ENCODE data around the gene UTY. TPM values are rescaled to one million over a fixed set of nuclear protein-coding genes. Genes with fewer than 3 reads are reported as not detected.
A peak's percentile ranks its signal among the peaks of the same experiment; 100 is the strongest.

The UTY gene
- total and polyA plus RNA-seq, 8 donors: 1.9 to 54.0 (median 11.2) TPM; not detected in 3

DNA sequence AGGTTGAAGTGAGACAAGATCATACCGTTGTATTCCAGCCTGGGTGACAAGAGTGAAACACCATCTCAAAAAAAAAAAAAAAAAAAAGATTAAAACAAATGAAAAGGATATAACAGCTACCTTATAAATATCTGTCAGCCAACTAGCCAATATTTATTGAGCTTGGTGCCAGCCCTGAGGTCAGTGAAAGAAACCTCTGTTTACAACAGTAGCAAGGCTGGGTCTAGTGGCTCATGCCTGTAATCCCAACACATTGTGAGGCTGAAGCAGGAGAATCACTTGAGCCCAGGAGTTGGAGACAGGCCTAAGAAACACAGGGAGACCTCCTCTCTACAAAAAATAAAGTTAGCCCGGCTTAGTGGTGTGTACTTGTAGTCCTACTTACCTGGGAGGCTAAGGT lies 12.6 kb upstream of the UTY start:
- H3K27ac ChIP-seq: no peak overlapping the region
- 82 to 95% (median 92%) methylated on average over 1 to 2 of the region's 2 CpGs; no CpG with 5 or more reads in 2 of the 5 donors for WGBS, 5 donors
- intact Hi-C loops (cut with DNase I; ENCODE audit: low total_unique reads): no loop called here
- H3K9me3 ChIP-seq: no peaks in the 10 kb centered on the region
- TF ChIP-seq POLR2AphosphoS5 (IDR thresholded peaks at IDR 0.05) (no peak), EP300 (IDR thresholded peaks at IDR 0.05) (no peak), POLR2A (IDR thresholded peaks at IDR 0.05) (no peak)
- TF ChIP-seq, protein P1, sequence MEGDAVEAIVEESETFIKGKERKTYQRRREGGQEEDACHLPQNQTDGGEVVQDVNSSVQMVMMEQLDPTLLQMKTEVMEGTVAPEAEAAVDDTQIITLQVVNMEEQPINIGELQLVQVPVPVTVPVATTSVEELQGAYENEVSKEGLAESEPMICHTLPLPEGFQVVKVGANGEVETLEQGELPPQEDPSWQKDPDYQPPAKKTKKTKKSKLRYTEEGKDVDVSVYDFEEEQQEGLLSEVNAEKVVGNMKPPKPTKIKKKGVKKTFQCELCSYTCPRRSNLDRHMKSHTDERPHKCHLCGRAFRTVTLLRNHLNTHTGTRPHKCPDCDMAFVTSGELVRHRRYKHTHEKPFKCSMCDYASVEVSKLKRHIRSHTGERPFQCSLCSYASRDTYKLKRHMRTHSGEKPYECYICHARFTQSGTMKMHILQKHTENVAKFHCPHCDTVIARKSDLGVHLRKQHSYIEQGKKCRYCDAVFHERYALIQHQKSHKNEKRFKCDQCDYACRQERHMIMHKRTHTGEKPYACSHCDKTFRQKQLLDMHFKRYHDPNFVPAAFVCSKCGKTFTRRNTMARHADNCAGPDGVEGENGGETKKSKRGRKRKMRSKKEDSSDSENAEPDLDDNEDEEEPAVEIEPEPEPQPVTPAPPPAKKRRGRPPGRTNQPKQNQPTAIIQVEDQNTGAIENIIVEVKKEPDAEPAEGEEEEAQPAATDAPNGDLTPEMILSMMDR (IDR thresholded peaks at IDR 0.05): no peak
- no peaks in the 10 kb centered on the region for H3K4me1 ChIP-seq
- H3K36me3 ChIP-seq: no peaks in the 10 kb centered on the region
- no peak for DNase-seq
- no peak overlapping the region for H3K4me3 ChIP-seq
- no peaks in the 10 kb centered on the region for H3K27me3 ChIP-seq

DNA sequence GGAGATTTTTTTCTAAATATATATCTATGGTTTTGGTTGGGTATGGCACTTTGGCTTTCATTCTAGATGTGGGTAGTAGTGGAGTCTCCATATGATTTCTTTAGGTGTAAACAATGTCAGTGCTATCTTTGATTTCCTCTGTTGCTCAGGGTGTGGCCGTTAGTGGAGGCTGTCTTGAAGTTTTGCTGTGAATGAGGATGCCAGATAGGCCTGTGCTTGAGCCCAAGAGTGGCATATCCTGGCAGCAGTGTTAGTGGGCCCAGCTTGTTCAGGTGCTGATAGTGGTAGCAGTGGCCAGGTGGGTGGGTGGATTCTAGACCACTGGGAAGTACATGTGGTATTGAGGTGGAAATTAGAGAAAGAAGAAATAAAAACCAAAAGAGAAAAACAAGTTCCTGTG lies 8.9 kb upstream of the UTY start:
- Histone ChIP-seq H3K4me3 (no peak overlapping the region), H3K36me3 (no peaks in the 10 kb centered on the region), H3K9me3 (no peaks in the 10 kb centered on the region), H3K27me3 (no peaks in the 10 kb centered on the region), H3K27ac (no peak overlapping the region), H3K4me1 (no peaks in the 10 kb centered on the region)
- TF ChIP-seq POLR2A (IDR thresholded peaks at IDR 0.05): no peak
- TF ChIP-seq, protein P1 (IDR thresholded peaks at IDR 0.05): no peak
- no peak for TF ChIP-seq POLR2AphosphoS5 (IDR thresholded peaks at IDR 0.05)
- no peak for TF ChIP-seq EP300 (IDR thresholded peaks at IDR 0.05)
- intact Hi-C loops (cut with DNase I; ENCODE audit: low total_unique reads): no loop called here
- 0 to 30% methylated on average over 1 of the region's 1 CpG; no CpG with 5 or more reads in 3 of the 5 donors for WGBS, 5 donors
- DNase-seq: no peak

DNA sequence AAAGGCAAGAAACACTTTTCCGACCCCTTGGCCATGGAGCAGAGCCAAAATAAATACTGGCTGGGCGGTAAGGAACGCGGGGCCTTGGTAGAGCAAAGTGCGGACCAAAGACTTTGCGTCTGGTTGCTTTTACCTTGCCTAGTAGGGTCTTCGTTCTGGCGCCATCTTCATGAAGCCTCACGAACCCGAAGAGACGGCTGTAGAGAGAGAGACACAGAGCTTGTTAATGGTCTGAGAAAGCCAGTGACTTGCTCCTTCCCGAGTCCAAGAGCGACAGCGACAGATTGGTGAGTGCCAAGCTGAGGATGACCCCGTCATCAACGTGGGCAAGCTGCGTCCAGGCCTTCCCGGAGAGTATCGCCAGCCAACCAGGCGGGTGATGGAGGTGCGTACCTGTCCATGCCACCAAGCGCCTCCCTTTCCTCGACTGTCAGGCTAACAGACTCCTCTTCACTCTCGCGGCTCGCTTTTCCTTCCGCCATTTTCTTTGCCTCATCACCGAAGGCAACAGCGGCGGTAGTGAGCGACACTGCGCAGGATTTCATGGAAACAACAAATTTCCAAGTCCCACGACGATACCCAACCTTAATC lies 617 bp downstream of the UTY start:
- peak overlapping the region in 2 of 5 donors; percentile 94 to 95 for H3K27ac ChIP-seq
- no peak for DNase-seq
- H3K4me1 ChIP-seq: peaks cover 0 to 33% (median 0%) of the 10 kb centered on the region in 4 donors
- 0 to 1% (median 0%) methylated on average over 21 to 34 of the region's 34 CpGs; no CpG with 5 or more reads in 2 of the 5 donors for WGBS, 5 donors
- intact Hi-C loops (cut with DNase I; ENCODE audit: low total_unique reads): no loop called here
- no peaks in the 10 kb centered on the region for H3K27me3 ChIP-seq
- no peaks in the 10 kb centered on the region for H3K9me3 ChIP-seq
- TF ChIP-seq, protein P1 (IDR thresholded peaks at IDR 0.05): no peak
- TF ChIP-seq EP300 (IDR thresholded peaks at IDR 0.05) (no peak), POLR2A (IDR thresholded peaks at IDR 0.05) (no peak), POLR2AphosphoS5 (IDR thresholded peaks at IDR 0.05) (no peak)
- H3K4me3 ChIP-seq: peak overlapping the region in 2 of 4 donors; percentile 54 to 63
- H3K36me3 ChIP-seq: peaks cover 0 to 4% (median 0%) of the 10 kb centered on the region in 4 donors

DNA sequence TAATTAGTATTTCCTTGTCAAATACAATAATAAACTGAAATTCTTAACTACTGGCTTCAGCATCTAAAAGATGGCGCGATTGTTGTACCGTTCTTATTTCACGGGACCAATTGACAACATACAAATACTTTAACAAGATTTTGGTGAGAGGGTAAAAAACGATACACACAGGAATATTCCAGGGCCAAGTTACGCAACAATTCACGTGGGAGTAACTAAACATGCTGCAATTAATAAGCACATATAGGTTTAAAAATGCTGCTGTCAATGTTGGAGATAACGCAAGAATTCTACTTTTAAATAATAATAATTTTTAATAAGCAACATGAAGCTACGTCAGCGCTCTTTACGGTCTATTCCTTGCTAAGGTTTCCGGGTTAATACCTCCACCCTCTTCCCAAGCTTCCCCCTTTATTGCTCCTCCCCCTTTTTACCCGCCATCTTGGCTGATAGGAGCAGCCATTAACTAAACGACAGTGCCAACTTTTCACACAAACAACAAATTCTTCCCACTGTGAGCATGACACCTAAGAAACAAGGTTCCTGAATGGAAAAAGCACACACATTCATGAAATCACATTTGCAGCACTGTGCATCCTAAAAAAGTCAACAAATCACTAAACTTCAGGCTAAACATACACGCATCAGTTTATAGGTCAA lies 1.6 kb downstream of the UTY start:
- H3K27me3 ChIP-seq: no peaks in the 10 kb centered on the region
- WGBS, 5 donors: 0 to 1% (median 1%) methylated on average over 15 of the region's 15 CpGs; no CpG with 5 or more reads in 2 of the 5 donors
- no peak for DNase-seq
- peaks cover 0 to 13% (median 0%) of the 10 kb centered on the region in 4 donors for H3K36me3 ChIP-seq
- intact Hi-C loops (cut with DNase I; ENCODE audit: low total_unique reads): no loop called here
- peaks cover 0 to 36% (median 0%) of the 10 kb centered on the region in 4 donors for H3K4me1 ChIP-seq
- TF ChIP-seq EP300 (IDR thresholded peaks at IDR 0.05): no peak
- no peak for TF ChIP-seq POLR2A (IDR thresholded peaks at IDR 0.05)
- TF ChIP-seq, protein P1 (IDR thresholded peaks at IDR 0.05): no peak
- no peak for TF ChIP-seq POLR2AphosphoS5 (IDR thresholded peaks at IDR 0.05)
- H3K9me3 ChIP-seq: no peaks in the 10 kb centered on the region
- peak overlapping the region in 2 of 4 donors; percentile 54 to 63 for H3K4me3 ChIP-seq
- H3K27ac ChIP-seq: peak overlapping the region in 2 of 5 donors; percentile 94 to 95
